GM12878 (cell line): ENCODE results near the gene PTPRD.

ENCODE experiments used
- ATF2 ChIP-seq: IDR thresholded peaks from 2 replicates; pipeline ENCODE4 v1.6.1; 2012; ENCODE audit warnings: low read length, inconsistent platforms
- CEBPB ChIP-seq, 2 experiments: fragments of 150-350 bp in 1 of 2; IDR thresholded peaks; 2 replicates each; pipeline ENCODE4 v1.6.1; 2012 to 2014; ENCODE audit warnings: low read depth in 2 of 2, low read length in 2 of 2, borderline replicate concordance in 1 of 2, inconsistent platforms in 1 of 2
- CTCF ChIP-seq, 3 experiments: IDR thresholded peaks in 2 of 3; conservative IDR thresholded peaks in 1 of 3; 2 replicates each; pipeline ENCODE4 v1.5.1; 2011; ENCODE audit warnings: low read depth in 3 of 3, low read length in 3 of 3, mild to moderate bottlenecking in 3 of 3, control low read depth in 2 of 3, moderate library complexity in 2 of 3, inconsistent platforms in 1 of 3, mixed read lengths in 1 of 3; ENCODE audit not compliant: control insufficient read depth in 2 of 3, insufficient read depth in 1 of 3; ENCODE audit errors: extremely low read depth in 1 of 3
- EZH2 ChIP-seq: IDR thresholded peaks from 2 replicates; pipeline ENCODE4 v1.6.1; 2012; ENCODE audit warnings: low read depth, mild to moderate bottlenecking, control low read depth, inconsistent platforms, low read length, borderline replicate concordance; ENCODE audit not compliant: control insufficient read depth
- GABPA ChIP-seq: IDR thresholded peaks from 2 replicates; pipeline ENCODE4 v1.6.1; 2014; ENCODE audit warnings: antibody characterized with exemption, low read depth, mild to moderate bottlenecking, inconsistent platforms
- POLR2A ChIP-seq: IDR thresholded peaks from 2 replicates; pipeline ENCODE4 v1.6.1; 2011; ENCODE audit warnings: low read depth, mild to moderate bottlenecking, low read length
- POLR2AphosphoS5 ChIP-seq: IDR thresholded peaks from 2 replicates; pipeline ENCODE4 v1.6.1; 2011; ENCODE audit warnings: mild to moderate bottlenecking, low read length, inconsistent platforms
- RAD21 ChIP-seq: IDR thresholded peaks from 2 replicates; pipeline ENCODE4 v1.6.1; 2011; ENCODE audit warnings: mild to moderate bottlenecking, low read depth, low read length, moderate library complexity; ENCODE audit not compliant: insufficient read depth
- RCOR1 ChIP-seq: conservative IDR thresholded peaks from 2 replicates; pipeline ENCODE4 v1.6.1; 2012; ENCODE audit warnings: low read depth, low read length, improper control_type of control experiment
- REST ChIP-seq: IDR thresholded peaks from 2 replicates; pipeline ENCODE4 v1.6.1; 2012; ENCODE audit warnings: mild to moderate bottlenecking, low read depth, low read length
- USF2 ChIP-seq: IDR thresholded peaks from 2 replicates; pipeline ENCODE4 v1.6.1; 2011; ENCODE audit warnings: low read depth, low read length, improper control_type of control experiment, borderline replicate concordance
- TF ChIP-seq, protein P1 (sequence below): fragments of 450-650 bp; formaldehyde crosslinking; IDR thresholded peaks from 2 replicates; pipeline ENCODE4 v1.4.0; 2020; ENCODE audit warnings: mild to moderate bottlenecking, moderate library complexity

DNA sequence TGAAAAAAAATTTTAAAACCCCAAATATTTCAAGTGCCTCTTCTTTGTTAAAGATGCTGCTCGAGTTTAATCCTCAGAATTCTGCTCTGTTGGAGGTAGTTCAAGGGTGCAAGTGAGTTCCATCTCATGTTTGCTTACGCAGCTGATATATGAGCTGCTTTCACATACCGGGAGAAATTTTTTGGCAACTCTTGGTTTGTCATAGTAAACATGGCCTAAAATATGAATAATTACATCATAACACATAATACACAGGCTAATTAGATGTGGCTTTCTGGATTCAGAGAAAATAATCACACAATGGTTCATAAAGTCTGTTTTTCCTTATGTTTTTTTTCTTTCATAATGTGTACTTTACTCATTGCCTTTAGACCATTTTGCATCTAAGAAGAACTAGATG is 1134.1 kb downstream of the PTPRD start:
- TF ChIP-seq RCOR1 (no peak), CTCF (IDR thresholded peaks at IDR 0.05 in 2 of 3, conservative IDR thresholded peaks at IDR 0.05 in 1 of 3; ENCODE audit: control insufficient read depth in 2 of 3, extremely low read depth in 1 of 3, insufficient read depth in 1 of 3, low read depth in 3 of 3, low read length in 3 of 3) (no peak), REST (no peak), USF2 (no peak), POLR2A (no peak), POLR2AphosphoS5 (no peak), GABPA (no peak), CEBPB (IDR thresholded peaks at IDR 0.05; ENCODE audit: borderline replicate concordance in 1 of 2, low read depth in 2 of 2, low read length in 2 of 2) (no peak), RAD21 (no peak), ATF2 (no peak), EZH2 (no peak)
- TF ChIP-seq, protein P1, sequence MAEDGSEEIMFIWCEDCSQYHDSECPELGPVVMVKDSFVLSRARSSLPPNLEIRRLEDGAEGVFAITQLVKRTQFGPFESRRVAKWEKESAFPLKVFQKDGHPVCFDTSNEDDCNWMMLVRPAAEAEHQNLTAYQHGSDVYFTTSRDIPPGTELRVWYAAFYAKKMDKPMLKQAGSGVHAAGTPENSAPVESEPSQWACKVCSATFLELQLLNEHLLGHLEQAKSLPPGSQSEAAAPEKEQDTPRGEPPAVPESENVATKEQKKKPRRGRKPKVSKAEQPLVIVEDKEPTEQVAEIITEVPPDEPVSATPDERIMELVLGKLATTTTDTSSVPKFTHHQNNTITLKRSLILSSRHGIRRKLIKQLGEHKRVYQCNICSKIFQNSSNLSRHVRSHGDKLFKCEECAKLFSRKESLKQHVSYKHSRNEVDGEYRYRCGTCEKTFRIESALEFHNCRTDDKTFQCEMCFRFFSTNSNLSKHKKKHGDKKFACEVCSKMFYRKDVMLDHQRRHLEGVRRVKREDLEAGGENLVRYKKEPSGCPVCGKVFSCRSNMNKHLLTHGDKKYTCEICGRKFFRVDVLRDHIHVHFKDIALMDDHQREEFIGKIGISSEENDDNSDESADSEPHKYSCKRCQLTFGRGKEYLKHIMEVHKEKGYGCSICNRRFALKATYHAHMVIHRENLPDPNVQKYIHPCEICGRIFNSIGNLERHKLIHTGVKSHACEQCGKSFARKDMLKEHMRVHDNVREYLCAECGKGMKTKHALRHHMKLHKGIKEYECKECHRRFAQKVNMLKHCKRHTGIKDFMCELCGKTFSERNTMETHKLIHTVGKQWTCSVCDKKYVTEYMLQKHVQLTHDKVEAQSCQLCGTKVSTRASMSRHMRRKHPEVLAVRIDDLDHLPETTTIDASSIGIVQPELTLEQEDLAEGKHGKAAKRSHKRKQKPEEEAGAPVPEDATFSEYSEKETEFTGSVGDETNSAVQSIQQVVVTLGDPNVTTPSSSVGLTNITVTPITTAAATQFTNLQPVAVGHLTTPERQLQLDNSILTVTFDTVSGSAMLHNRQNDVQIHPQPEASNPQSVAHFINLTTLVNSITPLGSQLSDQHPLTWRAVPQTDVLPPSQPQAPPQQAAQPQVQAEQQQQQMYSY = no peak
